GM18519 (cell line): ENCODE measurements around the gene CEACAM1.
"Not testable (repeated sequence)": the region's sequence is repeated elsewhere in the genome, so short reads cannot be mapped to it uniquely, and the experiment has no call there.

Source experiments
- ATAC-seq: cut with Tn5 transposase; IDR thresholded peaks from one replicate; pipeline ENCODE4 v1.9.1; 2021; ENCODE audit warnings: mild to moderate bottlenecking, moderate library complexity; ENCODE audit not compliant: unreplicated experiment, low FRiP score

The CEACAM1 gene

DNA sequence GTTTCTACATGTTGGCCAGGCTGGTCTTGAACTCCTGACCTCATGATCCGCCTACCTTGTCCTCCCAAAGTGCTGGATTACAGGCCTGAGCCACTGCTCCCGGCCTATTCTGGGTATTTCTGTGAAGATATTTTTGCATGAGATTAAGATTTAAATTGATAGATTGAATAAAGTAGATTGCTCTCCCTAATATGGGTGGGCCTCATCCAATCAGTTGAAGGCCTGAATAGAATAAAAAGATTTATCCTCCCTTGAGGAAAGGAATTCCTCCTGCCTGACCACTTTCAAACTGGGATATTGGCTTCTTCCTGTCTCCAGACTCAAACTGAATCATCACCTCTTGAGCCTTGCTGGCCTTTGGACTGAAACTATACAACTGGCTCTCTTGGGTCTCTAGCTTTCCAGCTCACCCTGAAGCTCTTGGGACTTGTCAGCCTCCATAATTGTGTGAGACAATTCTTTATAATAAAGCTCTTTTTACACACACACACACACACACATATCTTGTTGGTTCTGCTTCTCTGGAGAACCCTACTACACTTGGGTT is 49.4 kb downstream of the CEACAM1 start:
- ATAC-seq: no peak

GRCh38 chr19:42477933-42478332 is 50.3 kb downstream of the CEACAM1 start:
- ATAC-seq: no peak

DNA sequence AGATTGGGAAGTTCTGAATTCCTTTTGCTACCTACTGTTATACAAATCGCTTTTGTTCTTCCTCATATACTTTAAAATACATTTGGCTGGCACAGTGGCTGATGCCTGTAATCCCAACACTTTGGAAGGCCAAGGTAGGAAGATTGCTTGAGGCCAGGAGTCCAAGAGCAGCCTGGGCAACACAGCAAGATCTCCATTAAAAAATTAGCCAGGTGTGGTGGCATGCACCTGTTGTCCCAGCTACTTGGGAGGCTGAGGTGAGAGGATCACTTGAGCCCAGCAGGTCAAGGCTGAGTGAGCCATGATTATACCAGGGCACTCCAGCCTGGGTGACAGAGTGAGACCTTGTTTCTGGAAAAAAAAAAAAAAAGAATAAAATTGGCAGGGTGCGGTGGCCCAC is 51.2 kb downstream of the CEACAM1 start:
- no peak for ATAC-seq

- no peak for ATAC-seq
Measured at GRCh38 chr19:42475366-42475765, 52.9 kb downstream of the CEACAM1 start.

GRCh38 chr19:42474743-42475142 is 53.5 kb downstream of the CEACAM1 start:
- no peak for ATAC-seq

GRCh38 chr19:42473686-42474085 is 54.6 kb downstream of the CEACAM1 start:
- ATAC-seq: no peak

GRCh38 chr19:42472402-42473147 is 55.7 kb downstream of the CEACAM1 start:
- no peak for ATAC-seq

DNA sequence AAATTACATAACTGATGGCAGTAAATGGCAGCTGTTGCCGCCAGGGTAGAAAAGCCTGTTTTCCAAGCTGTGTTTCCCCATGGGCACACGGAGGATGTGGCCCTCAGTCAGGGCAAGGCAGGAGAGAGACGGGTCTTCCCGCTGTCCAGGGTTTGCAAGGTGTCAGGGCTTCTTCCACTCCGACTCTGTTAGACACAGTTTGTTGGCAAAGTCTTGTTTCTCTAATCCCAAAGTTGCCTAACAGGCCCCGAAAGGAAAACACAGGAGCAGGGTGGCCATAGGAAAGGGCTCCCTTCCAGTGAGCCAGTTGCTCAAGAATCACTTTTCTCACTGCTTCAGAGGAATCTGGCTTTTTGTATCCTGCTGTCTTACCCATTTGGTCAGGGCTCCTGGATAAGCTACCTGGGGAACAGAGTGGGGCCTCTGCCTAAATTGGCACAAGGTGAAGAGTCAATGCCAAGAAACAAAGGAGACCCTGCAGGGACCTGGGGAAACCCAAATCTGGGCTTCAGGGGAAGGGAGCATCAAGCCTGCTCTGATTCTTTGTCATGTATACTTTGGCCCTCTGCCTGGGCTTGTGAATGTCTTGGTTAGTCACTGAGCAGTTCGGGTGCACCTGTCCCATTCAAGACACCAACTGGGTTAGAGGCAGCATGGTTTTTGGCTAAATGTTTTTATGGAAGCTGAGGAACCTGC is 56.6 kb downstream of the CEACAM1 start:
- ATAC-seq: no peak

- ATAC-seq: no peak
Measured at GRCh38 chr19:42469311-42470235, 58.7 kb downstream of the CEACAM1 start.

- ATAC-seq: no peak
Measured at GRCh38 chr19:42468273-42468796, 59.9 kb downstream of the CEACAM1 start.

- ATAC-seq: no peak
Measured at GRCh38 chr19:42467183-42467760, 61.0 kb downstream of the CEACAM1 start.

- no peak for ATAC-seq
Measured at GRCh38 chr19:42466521-42467182, 61.6 kb downstream of the CEACAM1 start.

- peak; percentile 45 for ATAC-seq
Measured at GRCh38 chr19:42465827-42466280, 62.4 kb downstream of the CEACAM1 start.

GRCh38 chr19:42461700-42462324 is 66.5 kb downstream of the CEACAM1 start:
- no peak for ATAC-seq

GRCh38 chr19:42461231-42461630 is 67.0 kb downstream of the CEACAM1 start:
- not testable (repeated sequence) for ATAC-seq

- ATAC-seq: no peak
Measured at GRCh38 chr19:42459926-42460325, 68.4 kb downstream of the CEACAM1 start.
